ENCODE measurements around the gene CTTN. TPM values are rescaled to one million over a fixed set of nuclear protein-coding genes. Genes with fewer than 3 reads are reported as not detected.

CTTN gene
- total RNA-seq, 1 donor from 2014 or later, result 211 TPM

DNA sequence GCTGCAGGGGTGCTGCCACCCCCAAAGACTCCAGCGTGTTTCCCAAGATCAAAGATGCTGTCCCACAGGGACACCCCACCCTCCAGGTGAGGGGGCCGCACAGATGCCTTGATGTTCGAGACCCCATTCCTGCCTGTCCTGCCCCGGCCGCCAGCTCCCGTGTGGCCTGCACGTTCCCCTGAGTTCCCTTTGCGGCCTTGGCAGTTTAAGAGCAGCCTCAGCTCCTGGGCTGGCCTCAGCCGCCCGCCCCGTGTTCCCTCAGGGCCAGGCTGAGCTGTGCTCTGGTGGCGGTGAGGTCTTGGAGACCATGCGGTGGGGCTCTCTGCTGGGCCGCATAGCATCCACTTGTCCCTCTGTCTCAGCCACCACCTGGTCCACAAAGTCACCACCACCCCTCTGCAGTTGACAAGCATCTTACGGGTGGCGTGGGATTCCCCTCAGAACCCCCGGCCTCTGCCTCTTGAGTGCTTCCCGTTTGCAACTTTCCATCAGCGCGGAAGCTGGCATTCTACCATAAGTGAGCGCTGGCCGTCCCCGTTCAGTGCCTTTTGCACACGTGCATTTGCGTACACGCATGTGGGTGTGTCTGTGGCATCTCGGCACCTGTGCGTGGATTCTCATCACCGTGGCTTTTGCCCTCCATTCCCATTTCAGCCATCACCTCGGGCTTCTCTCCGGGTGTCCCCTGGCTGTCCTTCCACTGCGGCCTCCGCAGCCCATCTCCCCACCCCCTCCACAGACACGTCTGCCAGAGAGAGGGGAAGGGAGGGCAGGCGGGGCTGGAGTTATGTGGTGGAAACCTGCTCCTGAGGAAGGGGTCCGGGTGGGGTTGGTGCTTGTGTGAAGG is 35.9 kb downstream of the CTTN start:
- TF ChIP-seq CTCF (conservative IDR thresholded peaks at IDR 0.05), result no peak
- H3K27ac Mint-ChIP-seq, result no peak overlapping the region
- no peaks in the 10 kb centered on the region for H3K4me1 Mint-ChIP-seq (ENCODE audit: unreplicated experiment)
- no peak overlapping the region for H3K4me3 Mint-ChIP-seq
- DNase-seq (ENCODE audit: extremely low spot score, unreplicated experiment), result no peak
- no peaks in the 10 kb centered on the region for H3K27me3 Mint-ChIP-seq
- no peaks in the 10 kb centered on the region for H3K9me3 Mint-ChIP-seq
- peaks cover 19% of the 10 kb centered on the region for H3K36me3 Mint-ChIP-seq

GRCh38 chr11:70434813-70435278 is 36.5 kb downstream of the CTTN start:
- Mint-ChIP-seq H3K27ac (no peak overlapping the region), H3K27me3 (no peaks in the 10 kb centered on the region), H3K9me3 (no peaks in the 10 kb centered on the region), H3K4me3 (no peak overlapping the region), H3K36me3 (peaks cover 19% of the 10 kb centered on the region), H3K4me1 (ENCODE audit: unreplicated experiment) (no peaks in the 10 kb centered on the region)
- DNase-seq (ENCODE audit: extremely low spot score, unreplicated experiment), result no peak
- TF ChIP-seq CTCF (conservative IDR thresholded peaks at IDR 0.05), result no peak

- Mint-ChIP-seq H3K36me3 (peaks cover 19% of the 10 kb centered on the region), H3K27ac (no peak overlapping the region), H3K4me1 (ENCODE audit: unreplicated experiment) (no peaks in the 10 kb centered on the region), H3K27me3 (no peaks in the 10 kb centered on the region), H3K4me3 (no peak overlapping the region), H3K9me3 (no peaks in the 10 kb centered on the region)
- TF ChIP-seq CTCF (conservative IDR thresholded peaks at IDR 0.05), result no peak
- no peak for DNase-seq (ENCODE audit: extremely low spot score, unreplicated experiment)
Observed at GRCh38 chr11:70435361-70435760, 37.0 kb downstream of the CTTN start.

DNA sequence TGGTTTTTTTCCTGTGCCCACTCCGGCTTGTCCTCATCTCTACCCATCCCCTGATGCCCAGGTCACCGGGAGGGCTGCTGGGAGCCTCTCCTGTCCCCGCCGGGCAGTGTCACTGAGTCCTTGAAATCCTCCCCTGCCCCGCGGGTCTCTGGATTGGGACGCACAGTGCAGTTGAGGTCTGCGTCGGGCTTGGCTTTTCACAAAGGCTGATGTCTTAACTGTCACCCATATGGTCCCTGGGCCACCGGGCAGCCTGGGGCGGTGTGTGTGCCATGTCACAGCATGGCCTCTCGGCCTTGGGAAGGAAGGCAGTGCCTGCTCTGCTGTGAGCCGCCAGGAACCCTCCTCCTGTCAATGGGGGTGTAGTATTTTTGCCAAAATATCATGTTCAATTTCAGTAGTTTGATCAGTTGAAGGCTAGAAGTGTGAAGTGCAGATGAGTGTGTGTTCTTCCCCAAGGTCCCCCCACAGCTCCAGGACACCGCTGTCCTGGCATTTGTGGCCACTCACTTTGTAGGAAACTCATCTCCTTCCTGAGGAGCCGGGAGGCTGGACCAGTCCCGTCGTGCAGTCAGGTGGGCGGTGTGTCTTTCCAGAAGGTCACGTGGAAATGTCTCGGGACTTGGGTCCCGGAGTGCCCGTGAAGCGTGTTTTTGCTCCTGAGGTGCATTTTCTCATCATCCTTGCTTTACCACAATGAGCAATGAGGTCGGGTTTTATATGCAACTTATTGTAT is 37.6 kb downstream of the CTTN start:
- H3K4me3 Mint-ChIP-seq, result no peak overlapping the region
- H3K4me1 Mint-ChIP-seq (ENCODE audit: unreplicated experiment), result no peaks in the 10 kb centered on the region
- TF ChIP-seq CTCF (conservative IDR thresholded peaks at IDR 0.05), result no peak
- no peak overlapping the region for H3K27ac Mint-ChIP-seq
- H3K27me3 Mint-ChIP-seq, result no peaks in the 10 kb centered on the region
- DNase-seq (ENCODE audit: extremely low spot score, unreplicated experiment), result no peak
- no peaks in the 10 kb centered on the region for H3K9me3 Mint-ChIP-seq
- H3K36me3 Mint-ChIP-seq, result peaks cover 19% of the 10 kb centered on the region

- no peak overlapping the region for H3K4me3 Mint-ChIP-seq
- no peaks in the 10 kb centered on the region for H3K27me3 Mint-ChIP-seq
- TF ChIP-seq CTCF (conservative IDR thresholded peaks at IDR 0.05), result no peak
- no peak overlapping the region for H3K27ac Mint-ChIP-seq
- H3K36me3 Mint-ChIP-seq, result peaks cover 19% of the 10 kb centered on the region
- no peak for DNase-seq (ENCODE audit: extremely low spot score, unreplicated experiment)
- H3K9me3 Mint-ChIP-seq, result no peaks in the 10 kb centered on the region
- no peaks in the 10 kb centered on the region for H3K4me1 Mint-ChIP-seq (ENCODE audit: unreplicated experiment)
Observed at GRCh38 chr11:70436501-70436860, 38.2 kb downstream of the CTTN start.

Measured in type B pancreatic cell (in vitro differentiated cells).